ENCODE measurements around the gene EVPLL.
"Not testable (repeated sequence)": the region's sequence is repeated elsewhere in the genome, so short reads cannot be mapped to it uniquely, and the experiment has no call there.

EVPLL gene

GRCh38 chr17:18425593-18425992 is 48.0 kb downstream of the EVPLL start:
- H3K27ac ChIP-seq (ENCODE audit: low read depth, low read length); H3K4me3 ChIP-seq (ENCODE audit: low read depth, low read length); H3K36me3 ChIP-seq (ENCODE audit: control insufficient read depth, insufficient read depth, low read length); H3K4me1 ChIP-seq (ENCODE audit: control insufficient read depth, insufficient read depth, low read length); H3K9ac ChIP-seq (ENCODE audit: low read depth, low read length); H3K9me3 ChIP-seq (ENCODE audit: control insufficient read depth, insufficient read depth, low read length); H3K27me3 ChIP-seq (ENCODE audit: control insufficient read depth, insufficient read depth, low read length): not testable (repeated sequence)

GRCh38 chr17:18426639-18427038 is 49.1 kb downstream of the EVPLL start:
- H3K27me3 ChIP-seq (ENCODE audit: control insufficient read depth, insufficient read depth, low read length) = not testable (repeated sequence)

GRCh38 chr17:18432206-18432605 is 54.6 kb downstream of the EVPLL start:
- H3K9ac ChIP-seq (ENCODE audit: low read depth, low read length); H3K27me3 ChIP-seq (ENCODE audit: control insufficient read depth, insufficient read depth, low read length); H3K36me3 ChIP-seq (ENCODE audit: control insufficient read depth, insufficient read depth, low read length); H3K27ac ChIP-seq (ENCODE audit: low read depth, low read length); H3K4me3 ChIP-seq (ENCODE audit: low read depth, low read length); H3K4me1 ChIP-seq (ENCODE audit: control insufficient read depth, insufficient read depth, low read length); H3K9me3 ChIP-seq (ENCODE audit: control insufficient read depth, insufficient read depth, low read length): not testable (repeated sequence)

More at GRCh38 chr17:18426639-18427038, 49.1 kb downstream of the EVPLL start:
- not testable (repeated sequence) for H3K4me1 ChIP-seq (ENCODE audit: control insufficient read depth, insufficient read depth, low read length); H3K9ac ChIP-seq (ENCODE audit: low read depth, low read length); H3K4me3 ChIP-seq (ENCODE audit: low read depth, low read length); H3K36me3 ChIP-seq (ENCODE audit: control insufficient read depth, insufficient read depth, low read length); H3K27ac ChIP-seq (ENCODE audit: low read depth, low read length); H3K9me3 ChIP-seq (ENCODE audit: control insufficient read depth, insufficient read depth, low read length)

Measured in HUES48 (cell line).